CD4-positive, alpha-beta memory T cell (primary cell): ENCODE measurements around the gene ADCY10. TPM values are rescaled to one million over a fixed set of nuclear protein-coding genes. Genes with fewer than 3 reads are reported as not detected.
A peak's percentile ranks its signal among the peaks of the same experiment; 100 is the strongest.

Experiments used
- CTCF ChIA-PET: fragments of 350-600 bp; sonication (Branson Sonifier 250); formaldehyde crosslinking; loops from one replicate; lab custom pipeline; 2021; ENCODE audit warnings: inconsistent platforms; ENCODE audit not compliant: partially characterized antibody; lab: Charles Lee
- POLR2A ChIA-PET: fragments of 350-600 bp; sonication (Branson Sonifier 250); formaldehyde crosslinking; loops from one replicate; lab custom pipeline; 2021; ENCODE audit not compliant: partially characterized antibody; lab: Charles Lee
- DNase-seq, 5 donors: peaks; one replicate each; pipeline versions ENCODE4 v3.0.0 to v3.0.0-alpha.2; 2020 to 2022; ENCODE audit warnings: mixed read lengths in 1 of 5
- H3K27ac ChIP-seq: one replicate; pipeline ENCODE4 v1.7.0; 2013; ENCODE audit warnings: low read depth, low read length
- H3K27me3 ChIP-seq: 2 replicates; pipeline ENCODE4 v1.7.0; 2013; ENCODE audit warnings: mild to moderate bottlenecking, low read length, moderate library complexity; ENCODE audit not compliant: insufficient read depth
- H3K36me3 ChIP-seq: 2 replicates; pipeline ENCODE4 v1.7.0; 2013; ENCODE audit warnings: mild to moderate bottlenecking, low read length, moderate library complexity; ENCODE audit not compliant: insufficient read depth
- H3K4me1 ChIP-seq: 2 replicates; pipeline ENCODE4 v1.7.0; 2013; ENCODE audit warnings: mild to moderate bottlenecking, low read length, moderate library complexity; ENCODE audit not compliant: insufficient read depth
- H3K4me3 ChIP-seq, 2 donors: one replicate each; pipeline ENCODE4 v1.7.0; 2013; ENCODE audit warnings: low read length in 2 of 2, mild to moderate bottlenecking in 1 of 2
- H3K9me3 ChIP-seq, 2 donors: one replicate each; pipeline ENCODE4 v1.7.0; 2013; ENCODE audit warnings: low read length in 2 of 2, control low read depth in 1 of 2; ENCODE audit not compliant: control insufficient read depth in 1 of 2
- H3K27ac Mint-ChIP-seq, 7 donors: one replicate each; pipeline ENCODE4 v1.8.0; 2020 to 2021; ENCODE audit warnings: mixed read lengths in 7 of 7, mild to moderate bottlenecking in 6 of 7, inconsistent platforms in 3 of 7, moderate library complexity in 3 of 7
- H3K27me3 Mint-ChIP-seq, 2 donors: one replicate each; pipeline ENCODE4 v1.8.0; 2020 to 2021; ENCODE audit warnings: mixed read lengths in 2 of 2
- H3K36me3 Mint-ChIP-seq, 2 donors: one replicate each; pipeline ENCODE4 v1.8.0; 2020 to 2021; ENCODE audit warnings: mixed read lengths in 2 of 2, inconsistent platforms in 1 of 2, mild to moderate bottlenecking in 1 of 2
- H3K4me1 Mint-ChIP-seq, 4 donors: one replicate each; pipeline ENCODE4 v1.8.0; 2020 to 2021; ENCODE audit warnings: mixed read lengths in 4 of 4, mild to moderate bottlenecking in 1 of 4
- H3K4me3 Mint-ChIP-seq, 8 donors: one replicate each; pipeline ENCODE4 v1.8.0; 2020 to 2021; ENCODE audit warnings: mixed read lengths in 8 of 8, mild to moderate bottlenecking in 7 of 8, moderate library complexity in 6 of 8, inconsistent platforms in 3 of 8
- H3K9me3 Mint-ChIP-seq, 8 donors: one replicate each; pipeline ENCODE4 v1.8.0; 2020 to 2021; ENCODE audit warnings: mixed read lengths in 8 of 8, mild to moderate bottlenecking in 5 of 8, inconsistent platforms in 3 of 8, moderate library complexity in 1 of 8
- intact Hi-C: fragments of 100-400 bp; cut with micrococcal nuclease; formaldehyde crosslinking; loops from one replicate; pipeline ENCODE4 v1.15.1; 2023
- polyA plus RNA-seq, 2 donors: library from polyadenylated mRNA; unstranded; fragments of 300-500 nt; fragmentation: Illumina TruSeq; gene quantifications; one replicate each; pipeline ENCODE4 v1.2.3, GENCODE V29; 2021
- total RNA-seq, 2 experiments: library from RNA; stranded (reverse); gene quantifications; one replicate each; pipeline ENCODE4 v1.2.3, GENCODE V29; 2021

The ADCY10 gene
- total and polyA plus RNA-seq, 4 experiments from 2014 or later = 0.61 to 0.96 TPM; not detected in 2

GRCh38 chr1:167774710-167775109 lies 139.2 kb downstream of the ADCY10 start:
- no peaks in the 10 kb centered on the region for H3K27me3 Mint-ChIP-seq
- no peak for DNase-seq
- Histone ChIP-seq H3K27ac (no peak overlapping the region), H3K9me3 (no peaks in the 10 kb centered on the region), H3K4me1 (no peaks in the 10 kb centered on the region), H3K36me3 (no peaks in the 10 kb centered on the region), H3K27me3 (no peaks in the 10 kb centered on the region), H3K4me3 (no peak overlapping the region)
- ChIA-PET CTCF (no interaction called here), POLR2A (interaction anchor here (0.5 kb wide), 2 partner anchors 70 to 486 kb away, joined by 3 to 4 read pairs; no protein-coding TSS in a partner anchor)
- H3K27ac Mint-ChIP-seq = no peak overlapping the region
- no peaks in the 10 kb centered on the region for H3K4me1 Mint-ChIP-seq
- peaks cover 0 to 1% (median 0%) of the 10 kb centered on the region in 8 donors for H3K9me3 Mint-ChIP-seq
- intact Hi-C loops = no loop called here
- peaks cover 9 to 46% of the 10 kb centered on the region in 2 donors for H3K36me3 Mint-ChIP-seq
- H3K4me3 Mint-ChIP-seq = no peak overlapping the region

- no peak for DNase-seq
- Histone ChIP-seq H3K9me3 (no peaks in the 10 kb centered on the region), H3K36me3 (no peaks in the 10 kb centered on the region), H3K4me3 (no peak overlapping the region), H3K27me3 (no peaks in the 10 kb centered on the region), H3K4me1 (no peaks in the 10 kb centered on the region), H3K27ac (no peak overlapping the region)
- no peak overlapping the region for H3K27ac Mint-ChIP-seq
- ChIA-PET POLR2A (no interaction called here), CTCF (no interaction called here)
- H3K36me3 Mint-ChIP-seq = peaks cover 9 to 54% of the 10 kb centered on the region in 2 donors
- H3K27me3 Mint-ChIP-seq = no peaks in the 10 kb centered on the region
- no peaks in the 10 kb centered on the region for H3K4me1 Mint-ChIP-seq
- intact Hi-C loops = no loop called here
- no peak overlapping the region for H3K4me3 Mint-ChIP-seq
- no peaks in the 10 kb centered on the region for H3K9me3 Mint-ChIP-seq
These were observed 140.4 kb downstream of the ADCY10 start for GRCh38 chr1:167773516-167773915.

GRCh38 chr1:167772436-167772835 lies 141.5 kb downstream of the ADCY10 start:
- Mint-ChIP-seq H3K27me3 (no peaks in the 10 kb centered on the region), H3K27ac (no peak overlapping the region), H3K9me3 (no peaks in the 10 kb centered on the region), H3K4me3 (no peak overlapping the region), H3K36me3 (peaks cover 9 to 61% of the 10 kb centered on the region in 2 donors), H3K4me1 (no peaks in the 10 kb centered on the region)
- no peaks in the 10 kb centered on the region for H3K36me3 ChIP-seq
- H3K27me3 ChIP-seq = no peaks in the 10 kb centered on the region
- H3K27ac ChIP-seq = no peak overlapping the region
- CTCF ChIA-PET = no interaction called here
- intact Hi-C loops = no loop called here
- POLR2A ChIA-PET = no interaction called here
- no peaks in the 10 kb centered on the region for H3K9me3 ChIP-seq
- DNase-seq = no peak
- H3K4me1 ChIP-seq = no peaks in the 10 kb centered on the region
- H3K4me3 ChIP-seq = no peak overlapping the region

- no peak for DNase-seq
- CTCF ChIA-PET = interaction anchor here (0.8 kb wide), 1 partner anchor 55 kb away, joined by 3 read pairs; no protein-coding TSS in a partner anchor
- Mint-ChIP-seq H3K27ac (no peak overlapping the region), H3K27me3 (no peaks in the 10 kb centered on the region), H3K4me1 (no peaks in the 10 kb centered on the region), H3K4me3 (no peak overlapping the region), H3K9me3 (no peaks in the 10 kb centered on the region), H3K36me3 (peaks cover 13 to 58% of the 10 kb centered on the region in 2 donors)
- Histone ChIP-seq H3K27ac (no peak overlapping the region), H3K27me3 (no peaks in the 10 kb centered on the region), H3K4me3 (no peak overlapping the region), H3K4me1 (no peaks in the 10 kb centered on the region), H3K9me3 (no peaks in the 10 kb centered on the region), H3K36me3 (no peaks in the 10 kb centered on the region)
- POLR2A ChIA-PET = no interaction called here
- intact Hi-C loops = no loop called here
These were observed 143.8 kb downstream of the ADCY10 start for GRCh38 chr1:167770127-167770526.

GRCh38 chr1:167767761-167768160 lies 146.2 kb downstream of the ADCY10 start:
- Histone ChIP-seq H3K27me3 (no peaks in the 10 kb centered on the region), H3K9me3 (no peaks in the 10 kb centered on the region), H3K36me3 (no peaks in the 10 kb centered on the region), H3K4me3 (no peak overlapping the region), H3K27ac (no peak overlapping the region), H3K4me1 (peaks cover under 1% of the 10 kb centered on the region)
- Mint-ChIP-seq H3K9me3 (no peaks in the 10 kb centered on the region), H3K36me3 (peaks cover 8 to 43% of the 10 kb centered on the region in 2 donors), H3K27me3 (no peaks in the 10 kb centered on the region), H3K27ac (peak overlapping the region in 1 of 7 donors; percentile 9), H3K4me1 (peaks cover 0 to under 1% (median 0%) of the 10 kb centered on the region in 4 donors), H3K4me3 (no peak overlapping the region)
- POLR2A ChIA-PET = no interaction called here
- intact Hi-C loops = no loop called here
- CTCF ChIA-PET = no interaction called here
- DNase-seq = no peak

- H3K27me3 ChIP-seq = no peaks in the 10 kb centered on the region
- POLR2A ChIA-PET = no interaction called here
- intact Hi-C loops = no loop called here
- no peaks in the 10 kb centered on the region for H3K36me3 ChIP-seq
- Mint-ChIP-seq H3K27me3 (no peaks in the 10 kb centered on the region), H3K36me3 (peaks cover 8 to 34% of the 10 kb centered on the region in 2 donors), H3K4me3 (no peak overlapping the region), H3K9me3 (no peaks in the 10 kb centered on the region), H3K27ac (no peak overlapping the region), H3K4me1 (peaks cover 8 to 11% (median 9%) of the 10 kb centered on the region in 4 donors)
- peaks cover 13% of the 10 kb centered on the region for H3K4me1 ChIP-seq
- CTCF ChIA-PET = no interaction called here
- DNase-seq = no peak
- H3K9me3 ChIP-seq = no peaks in the 10 kb centered on the region
- H3K4me3 ChIP-seq = no peak overlapping the region
- H3K27ac ChIP-seq = no peak overlapping the region
These were observed 147.4 kb downstream of the ADCY10 start for GRCh38 chr1:167766538-167766937.

- Mint-ChIP-seq H3K9me3 (no peaks in the 10 kb centered on the region), H3K27me3 (no peaks in the 10 kb centered on the region), H3K4me1 (peaks cover 12 to 18% (median 14%) of the 10 kb centered on the region in 4 donors), H3K36me3 (peaks cover 8 to 28% of the 10 kb centered on the region in 2 donors), H3K4me3 (no peak overlapping the region), H3K27ac (no peak overlapping the region)
- Histone ChIP-seq H3K27me3 (no peaks in the 10 kb centered on the region), H3K27ac (no peak overlapping the region), H3K36me3 (no peaks in the 10 kb centered on the region), H3K9me3 (no peaks in the 10 kb centered on the region), H3K4me1 (peaks cover 16% of the 10 kb centered on the region), H3K4me3 (no peak overlapping the region)
- intact Hi-C loops = no loop called here
- no peak for DNase-seq
- POLR2A ChIA-PET = no interaction called here
- CTCF ChIA-PET = no interaction called here
These were observed 148.4 kb downstream of the ADCY10 start for GRCh38 chr1:167765496-167765895.
